ENCODE measurements around the gene NTRK2. TPM values are rescaled to one million over a fixed set of nuclear protein-coding genes. Genes with fewer than 3 reads are reported as not detected.

NTRK2 gene
- total RNA-seq, 4 donors from 2014 or later = 9.5 to 19.5 (median 12.3) TPM

- no peak overlapping the region for H3K4me3 ChIP-seq
- H3K27me3 ChIP-seq = no peaks in the 10 kb centered on the region
- no peaks in the 10 kb centered on the region for H3K36me3 ChIP-seq
- TF ChIP-seq CTCF (IDR thresholded peaks at IDR 0.05) (no peak), POLR2AphosphoS5 (IDR thresholded peaks at IDR 0.05) (no peak), POLR2A (IDR thresholded peaks at IDR 0.05) (no peak), EP300 (IDR thresholded peaks at IDR 0.05) (no peak)
- WGBS = 60% methylated on average over 6 of the region's 6 CpGs
- DNase-seq (ENCODE audit: low spot score in 2 of 2) = no peak
- no peak overlapping the region for H3K27ac ChIP-seq
- no peaks in the 10 kb centered on the region for H3K9me3 ChIP-seq
- peaks cover 45% of the 10 kb centered on the region for H3K4me1 ChIP-seq
These were observed 188.8 kb downstream of the NTRK2 start for GRCh38 chr9:84858364-84858763.

GRCh38 chr9:84860249-84861115, 191.0 kb downstream of the NTRK2 start:
- H3K4me1 ChIP-seq = peaks cover 47% of the 10 kb centered on the region
- H3K36me3 ChIP-seq = no peaks in the 10 kb centered on the region
- WGBS = 64% methylated on average over 12 of the region's 12 CpGs
- TF ChIP-seq POLR2AphosphoS5 (IDR thresholded peaks at IDR 0.05) (no peak), EP300 (IDR thresholded peaks at IDR 0.05) (no peak), POLR2A (IDR thresholded peaks at IDR 0.05) (no peak), CTCF (IDR thresholded peaks at IDR 0.05) (no peak)
- DNase-seq (ENCODE audit: low spot score in 2 of 2) = no peak
- no peaks in the 10 kb centered on the region for H3K9me3 ChIP-seq
- no peaks in the 10 kb centered on the region for H3K27me3 ChIP-seq
- no peak overlapping the region for H3K27ac ChIP-seq
- no peak overlapping the region for H3K4me3 ChIP-seq

- no peak for DNase-seq (ENCODE audit: low spot score in 2 of 2)
- no peak overlapping the region for H3K27ac ChIP-seq
- H3K4me1 ChIP-seq = peaks cover 38% of the 10 kb centered on the region
- H3K4me3 ChIP-seq = no peak overlapping the region
- TF ChIP-seq EP300 (IDR thresholded peaks at IDR 0.05) (no peak), CTCF (IDR thresholded peaks at IDR 0.05) (no peak), POLR2AphosphoS5 (IDR thresholded peaks at IDR 0.05) (no peak), POLR2A (IDR thresholded peaks at IDR 0.05) (no peak)
- 92% methylated on average over 4 of the region's 4 CpGs for WGBS
- H3K27me3 ChIP-seq = no peaks in the 10 kb centered on the region
- H3K36me3 ChIP-seq = no peaks in the 10 kb centered on the region
- H3K9me3 ChIP-seq = no peaks in the 10 kb centered on the region
These were observed 191.9 kb downstream of the NTRK2 start for GRCh38 chr9:84861455-84861854.

GRCh38 chr9:84862308-84862707, 192.8 kb downstream of the NTRK2 start:
- TF ChIP-seq POLR2A (IDR thresholded peaks at IDR 0.05) (no peak), EP300 (IDR thresholded peaks at IDR 0.05) (no peak), POLR2AphosphoS5 (IDR thresholded peaks at IDR 0.05) (no peak), CTCF (IDR thresholded peaks at IDR 0.05) (no peak)
- WGBS = 65% methylated on average over 7 of the region's 7 CpGs
- Histone ChIP-seq H3K36me3 (no peaks in the 10 kb centered on the region), H3K27ac (no peak overlapping the region), H3K9me3 (no peaks in the 10 kb centered on the region), H3K27me3 (no peaks in the 10 kb centered on the region), H3K4me3 (no peak overlapping the region), H3K4me1 (peaks cover 30% of the 10 kb centered on the region)
- DNase-seq (ENCODE audit: low spot score in 2 of 2) = no peak

- Histone ChIP-seq H3K27ac (no peak overlapping the region), H3K9me3 (no peaks in the 10 kb centered on the region), H3K36me3 (no peaks in the 10 kb centered on the region), H3K27me3 (no peaks in the 10 kb centered on the region), H3K4me3 (no peak overlapping the region), H3K4me1 (peaks cover 25% of the 10 kb centered on the region)
- WGBS = 22% methylated on average over 2 of the region's 2 CpGs
- DNase-seq (ENCODE audit: low spot score in 2 of 2) = no peak
- TF ChIP-seq EP300 (IDR thresholded peaks at IDR 0.05) = no peak
- TF ChIP-seq POLR2AphosphoS5 (IDR thresholded peaks at IDR 0.05) = no peak
- TF ChIP-seq CTCF (IDR thresholded peaks at IDR 0.05) = no peak
- no peak for TF ChIP-seq POLR2A (IDR thresholded peaks at IDR 0.05)
These were observed 193.3 kb downstream of the NTRK2 start for GRCh38 chr9:84862810-84863287.

Measured in suprapubic skin (tissue), 4 donors.